Progenitor cell of endocrine pancreas (in vitro differentiated cells): ENCODE measurements around the gene ADAMTSL5. TPM values are rescaled to one million over a fixed set of nuclear protein-coding genes. Genes with fewer than 3 reads are reported as not detected.

ENCODE experiments used
- DNase-seq: peaks from one replicate; pipeline ENCODE4 v3.0.0; 2021; ENCODE audit warnings: low spot score; ENCODE audit not compliant: unreplicated experiment
- H3K27ac Mint-ChIP-seq: 2 replicates; pipeline ENCODE4 v1.8.0; 2021; ENCODE audit warnings: mild to moderate bottlenecking, moderate library complexity, mixed read lengths
- H3K27me3 Mint-ChIP-seq: 2 replicates; pipeline ENCODE4 v1.8.0; 2021; ENCODE audit warnings: mixed read lengths
- H3K36me3 Mint-ChIP-seq: 2 replicates; pipeline ENCODE4 v1.8.0; 2022; ENCODE audit warnings: mixed read lengths; ENCODE audit not compliant: insufficient read depth
- H3K4me1 Mint-ChIP-seq: 2 replicates; pipeline ENCODE4 v1.8.0; 2021; ENCODE audit warnings: low read depth, mixed read lengths
- H3K4me3 Mint-ChIP-seq: 2 replicates; pipeline ENCODE4 v1.8.0; 2021; ENCODE audit warnings: low read depth, mild to moderate bottlenecking, moderate library complexity, mixed read lengths
- H3K9me3 Mint-ChIP-seq: 2 replicates; pipeline ENCODE4 v1.8.0; 2021; ENCODE audit warnings: low read depth, mixed read lengths
- total RNA-seq: library from RNA; stranded (reverse); gene quantifications from 2 replicates; pipeline ENCODE4 v1.2.1, GENCODE V29; 2021
- TF ChIP-seq, protein P1 (sequence below): fragments of 200-600 bp; sonication (generic); IDR thresholded peaks from one replicate; pipeline ENCODE4 v1.5.0; 2021; ENCODE audit warnings: antibody characterized with exemption, mild to moderate bottlenecking; ENCODE audit not compliant: unreplicated experiment

ADAMTSL5 gene
- total RNA-seq, 1 donor from 2014 or later = 2.3 TPM

DNA sequence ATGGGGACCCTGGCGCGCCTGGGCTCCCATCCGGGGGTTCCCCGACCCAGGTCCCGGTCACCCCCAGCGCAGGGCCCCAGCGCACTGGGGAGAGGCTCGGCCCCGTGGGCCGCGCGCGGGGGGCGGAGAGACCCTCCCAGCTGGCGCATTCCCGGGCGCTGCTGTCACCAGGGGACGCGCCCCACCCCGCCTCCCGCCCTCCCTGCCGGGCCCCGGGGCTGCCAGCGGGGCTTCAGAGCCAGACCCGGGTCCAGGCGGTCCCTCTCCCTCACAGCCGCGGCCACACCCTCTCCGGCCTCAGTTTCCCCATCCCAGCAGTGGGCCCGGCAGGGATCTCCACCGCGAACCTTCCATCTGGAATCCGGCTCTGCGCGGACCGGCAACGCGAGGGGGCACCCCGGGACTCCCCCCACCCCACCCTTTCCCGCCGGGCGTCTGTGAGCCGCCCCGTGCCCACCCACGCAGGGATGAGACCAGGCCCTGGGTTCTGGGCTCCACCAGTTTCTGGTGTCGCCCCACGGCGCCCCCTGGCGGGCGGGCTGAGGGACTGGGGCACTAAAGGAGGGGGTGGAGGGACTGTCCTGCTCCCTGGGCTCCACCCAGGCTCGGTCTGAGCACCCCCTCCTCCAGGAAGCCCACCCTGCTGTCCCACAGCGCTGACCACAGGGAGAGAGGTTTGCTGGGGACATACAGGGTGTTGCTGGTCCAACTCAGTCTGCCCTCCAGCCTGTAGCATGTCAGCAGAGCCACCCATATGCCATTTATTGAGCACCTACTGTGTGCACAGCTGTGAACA, 878 bp upstream of the ADAMTSL5 start:
- no peak for DNase-seq
- Mint-ChIP-seq H3K4me1 (peaks cover 3% of the 10 kb centered on the region), H3K36me3 (no peaks in the 10 kb centered on the region), H3K27me3 (peaks cover 49% of the 10 kb centered on the region), H3K4me3 (no peak overlapping the region), H3K9me3 (no peaks in the 10 kb centered on the region), H3K27ac (no peak overlapping the region)
- TF ChIP-seq, protein P1, sequence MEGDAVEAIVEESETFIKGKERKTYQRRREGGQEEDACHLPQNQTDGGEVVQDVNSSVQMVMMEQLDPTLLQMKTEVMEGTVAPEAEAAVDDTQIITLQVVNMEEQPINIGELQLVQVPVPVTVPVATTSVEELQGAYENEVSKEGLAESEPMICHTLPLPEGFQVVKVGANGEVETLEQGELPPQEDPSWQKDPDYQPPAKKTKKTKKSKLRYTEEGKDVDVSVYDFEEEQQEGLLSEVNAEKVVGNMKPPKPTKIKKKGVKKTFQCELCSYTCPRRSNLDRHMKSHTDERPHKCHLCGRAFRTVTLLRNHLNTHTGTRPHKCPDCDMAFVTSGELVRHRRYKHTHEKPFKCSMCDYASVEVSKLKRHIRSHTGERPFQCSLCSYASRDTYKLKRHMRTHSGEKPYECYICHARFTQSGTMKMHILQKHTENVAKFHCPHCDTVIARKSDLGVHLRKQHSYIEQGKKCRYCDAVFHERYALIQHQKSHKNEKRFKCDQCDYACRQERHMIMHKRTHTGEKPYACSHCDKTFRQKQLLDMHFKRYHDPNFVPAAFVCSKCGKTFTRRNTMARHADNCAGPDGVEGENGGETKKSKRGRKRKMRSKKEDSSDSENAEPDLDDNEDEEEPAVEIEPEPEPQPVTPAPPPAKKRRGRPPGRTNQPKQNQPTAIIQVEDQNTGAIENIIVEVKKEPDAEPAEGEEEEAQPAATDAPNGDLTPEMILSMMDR = peak; percentile 58

DNA sequence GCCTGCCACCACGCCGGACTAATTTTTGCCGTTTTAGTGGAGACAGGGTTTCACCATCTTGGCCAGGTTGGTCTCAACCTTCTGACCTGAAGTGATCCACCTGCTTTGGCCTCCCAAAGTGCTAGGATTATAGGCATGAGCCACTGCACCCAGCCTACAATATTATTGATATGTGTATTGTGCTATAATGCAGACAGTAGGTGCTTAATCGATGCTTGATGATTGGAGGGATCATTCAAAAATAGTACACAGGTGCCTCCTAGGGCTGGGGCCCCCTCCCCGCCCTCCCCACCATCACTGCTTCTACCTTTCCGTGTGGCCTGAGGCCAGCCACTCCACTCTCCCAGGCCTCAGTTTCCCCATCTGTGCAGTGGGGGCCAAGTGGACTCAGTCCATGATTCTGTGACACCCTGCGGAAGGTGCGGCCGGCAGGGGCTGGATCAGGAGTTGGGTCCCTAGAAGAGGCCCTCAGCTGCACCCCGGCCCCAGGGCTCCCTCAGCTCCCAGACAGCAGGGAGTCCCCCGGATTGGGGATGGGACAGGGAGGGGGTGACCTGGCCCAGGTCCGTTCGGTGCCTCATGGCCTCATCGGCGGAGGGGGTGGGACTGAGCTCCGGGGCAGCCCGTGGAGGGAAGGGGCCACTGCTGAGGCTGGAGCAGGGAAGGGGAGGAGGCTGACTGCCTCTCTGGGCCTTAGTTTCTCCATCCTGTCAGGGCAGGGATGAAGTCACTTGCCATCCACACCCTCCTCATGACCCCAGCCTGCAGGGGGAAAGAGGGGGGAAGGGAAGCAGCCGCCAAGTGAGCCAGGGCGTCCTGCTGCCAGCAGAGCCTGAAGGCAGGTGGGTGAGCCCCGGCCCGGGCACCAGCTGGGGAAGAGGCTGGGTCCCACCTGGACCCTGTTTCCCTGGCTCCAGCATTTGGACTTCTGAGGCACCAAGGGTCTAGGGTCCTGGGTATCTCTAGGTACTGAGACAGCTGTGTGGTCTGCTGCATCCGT, 1.2 kb downstream of the ADAMTSL5 start:
- TF ChIP-seq, protein P1 = no peak
- Mint-ChIP-seq H3K9me3 (no peaks in the 10 kb centered on the region), H3K27me3 (peaks cover 37% of the 10 kb centered on the region), H3K4me1 (peaks cover 3% of the 10 kb centered on the region), H3K4me3 (no peak overlapping the region), H3K27ac (no peak overlapping the region), H3K36me3 (peaks cover 2% of the 10 kb centered on the region)
- DNase-seq = no peak

- H3K27ac Mint-ChIP-seq = no peak overlapping the region
- no peak for DNase-seq
- TF ChIP-seq, protein P1 = no peak
- H3K27me3 Mint-ChIP-seq = peaks cover 31% of the 10 kb centered on the region
- peaks cover 3% of the 10 kb centered on the region for H3K4me1 Mint-ChIP-seq
- H3K9me3 Mint-ChIP-seq = no peaks in the 10 kb centered on the region
- no peak overlapping the region for H3K4me3 Mint-ChIP-seq
- peaks cover 2% of the 10 kb centered on the region for H3K36me3 Mint-ChIP-seq
These were observed 2.0 kb downstream of the ADAMTSL5 start for GRCh38 chr19:1510807-1511206.

DNA sequence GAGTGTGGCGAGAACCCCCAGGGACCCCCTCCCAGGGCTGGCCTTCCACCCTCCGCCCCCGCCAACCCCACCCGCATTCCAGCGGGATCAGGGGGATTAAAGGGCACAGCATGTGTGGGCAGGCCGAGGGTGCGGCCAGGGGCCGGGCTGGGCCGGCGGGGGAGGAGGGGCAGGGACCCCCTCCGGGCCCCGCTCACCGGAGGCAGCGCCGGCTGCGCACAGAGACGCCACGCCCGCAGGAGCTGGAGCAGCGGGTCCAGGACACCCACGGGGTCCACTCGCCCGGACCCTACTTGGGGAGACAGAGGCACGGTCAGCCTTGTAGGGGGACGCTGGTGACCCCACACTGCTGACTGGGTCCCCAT, 2.4 kb downstream of the ADAMTSL5 start:
- no peak overlapping the region for H3K4me3 Mint-ChIP-seq
- TF ChIP-seq, protein P1 = no peak
- H3K27ac Mint-ChIP-seq = no peak overlapping the region
- H3K9me3 Mint-ChIP-seq = no peaks in the 10 kb centered on the region
- H3K27me3 Mint-ChIP-seq = peaks cover 31% of the 10 kb centered on the region
- H3K4me1 Mint-ChIP-seq = peaks cover 3% of the 10 kb centered on the region
- DNase-seq = no peak
- H3K36me3 Mint-ChIP-seq = peaks cover 2% of the 10 kb centered on the region
